Activated gamma-delta T cell (primary cell): ENCODE data around the gene GAP43.
"Not testable (repeated sequence)": the region's sequence is repeated elsewhere in the genome, so short reads cannot be mapped to it uniquely, and the experiment has no call there.

Experiments used
- DNase-seq: peaks from one replicate; lab custom pipeline; 2025; lab: John Stamatoyannopoulos, UW

The GAP43 gene

DNA sequence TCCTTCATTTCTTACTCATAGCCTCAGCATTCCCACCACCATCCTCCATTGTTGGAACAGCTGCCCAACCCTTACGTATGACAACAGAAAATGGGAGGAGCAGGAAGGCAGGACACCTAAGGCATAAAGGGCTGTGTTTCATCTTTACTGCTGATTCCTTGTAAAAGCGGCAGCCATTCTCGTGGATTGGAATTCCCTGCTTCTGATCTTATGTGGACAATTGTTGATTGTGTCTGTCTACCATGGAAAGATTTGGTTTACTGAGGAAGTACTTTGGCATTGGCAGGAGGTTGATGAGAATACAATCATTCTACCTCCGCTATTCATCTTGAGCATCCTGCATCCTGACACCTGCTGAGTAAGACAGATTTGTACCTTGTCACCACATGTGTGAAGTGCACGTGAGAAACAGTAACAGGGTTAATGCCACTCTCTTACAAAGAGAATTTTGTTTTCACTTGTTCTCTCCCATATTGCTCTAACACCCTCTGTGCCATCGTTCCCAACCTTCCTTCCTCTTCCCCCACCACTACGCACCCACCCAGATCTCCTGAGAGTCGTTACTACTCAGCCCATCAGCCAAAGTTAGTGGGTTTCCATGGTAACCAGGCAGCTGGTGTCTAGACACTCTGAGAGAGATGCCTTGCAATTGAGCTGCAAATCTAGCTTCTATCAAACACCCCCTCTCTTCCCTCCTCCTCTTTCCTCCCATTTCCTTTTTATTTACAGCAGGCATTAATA lies 75.7 kb downstream of the GAP43 start:
- DNase-seq, result no peak

DNA sequence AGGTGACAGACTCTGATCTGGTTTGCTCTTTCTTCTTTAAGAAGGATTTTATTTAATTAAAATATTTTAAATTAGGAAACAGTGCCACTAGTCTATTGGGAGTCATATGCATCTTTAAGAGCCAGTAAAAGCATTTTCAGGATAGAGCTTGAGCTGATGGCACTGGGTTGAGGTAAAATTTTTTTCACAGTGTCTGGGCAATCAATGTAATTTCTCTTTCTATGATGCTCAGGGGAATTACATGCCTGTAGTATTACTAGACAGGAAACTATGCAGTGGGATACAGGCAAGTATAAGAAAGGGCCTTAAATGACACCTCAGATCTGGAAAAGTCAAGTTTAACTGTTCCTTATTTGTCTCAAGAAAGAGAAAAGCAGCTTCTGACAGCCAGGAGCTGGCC lies 76.4 kb downstream of the GAP43 start:
- no peak for DNase-seq

- DNase-seq, result no peak
These were observed 79.3 kb downstream of the GAP43 start for GRCh38 chr3:115702598-115702997.

DNA sequence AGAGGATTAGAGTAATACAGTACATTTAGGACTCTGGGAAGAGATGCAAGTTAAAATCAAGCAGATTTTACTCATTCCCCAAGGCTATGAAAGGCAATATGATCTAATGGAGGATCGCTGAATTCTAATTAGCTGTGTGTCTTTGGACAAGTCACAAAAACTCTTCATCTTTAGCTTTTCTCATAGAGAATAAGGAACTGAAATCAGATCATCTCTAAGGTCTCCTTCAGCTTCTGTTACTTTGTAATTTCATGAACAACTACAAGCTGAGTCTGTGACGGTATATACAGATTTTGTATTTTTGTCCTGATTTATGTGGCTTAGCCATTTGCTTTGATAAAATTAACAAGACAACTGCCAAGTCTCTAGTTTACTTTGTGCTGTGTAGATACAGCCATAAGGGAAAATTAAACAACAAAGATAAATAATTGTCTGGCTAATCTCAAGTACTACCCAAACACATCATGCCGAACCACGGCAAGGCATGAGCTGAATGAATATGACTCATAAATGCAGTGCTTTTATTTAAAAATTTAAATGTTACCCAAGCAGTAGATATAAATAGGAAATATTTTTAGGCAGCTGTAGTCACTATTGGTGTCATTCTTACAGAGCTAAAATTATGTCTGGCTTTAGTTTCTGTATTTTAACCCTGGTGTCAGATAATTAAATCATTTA lies 81.5 kb downstream of the GAP43 start:
- DNase-seq, result no peak

GRCh38 chr3:115706311-115706829 lies 83.1 kb downstream of the GAP43 start:
- no peak for DNase-seq

DNA sequence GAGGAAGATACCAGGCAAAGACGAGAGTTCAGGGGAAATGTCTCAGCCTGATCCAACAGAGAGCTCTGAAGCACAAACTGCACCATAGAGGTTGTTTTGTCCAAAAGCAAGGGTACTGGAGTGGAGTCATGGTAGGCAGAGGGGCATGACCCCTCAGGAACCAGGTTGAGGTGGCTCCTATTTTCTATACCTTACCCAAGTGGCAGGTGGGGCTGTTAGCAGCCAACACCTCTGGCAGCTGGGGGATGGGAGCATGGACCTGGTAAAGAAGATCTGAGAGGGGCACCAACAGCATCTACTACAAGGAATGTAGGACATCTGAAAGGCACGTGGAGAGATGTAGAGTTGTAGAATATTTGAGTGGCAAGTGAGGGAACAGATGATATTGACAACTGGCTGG lies 85.2 kb downstream of the GAP43 start:
- no peak for DNase-seq

DNA sequence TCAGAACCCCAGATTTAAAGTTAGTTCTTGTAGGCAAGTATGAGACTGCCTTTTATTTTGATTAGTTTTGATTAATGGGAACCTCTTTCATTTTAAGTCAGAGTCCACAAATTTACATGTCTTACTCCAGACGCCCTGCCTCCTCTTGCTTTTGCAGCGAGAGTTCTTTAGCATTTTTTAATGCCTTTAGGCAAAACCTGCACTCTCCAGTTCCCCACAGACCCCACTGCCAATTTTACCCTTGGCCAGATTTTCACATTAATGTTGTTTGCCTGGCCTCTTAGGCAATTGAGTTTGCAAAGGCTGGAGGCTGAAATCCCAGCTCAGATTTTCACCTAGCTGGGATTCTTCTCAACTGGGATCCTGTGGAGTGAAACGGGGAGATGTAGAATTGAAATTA lies 85.8 kb downstream of the GAP43 start:
- no peak for DNase-seq

GRCh38 chr3:115709931-115710330 lies 86.6 kb downstream of the GAP43 start:
- DNase-seq, result no peak

DNA sequence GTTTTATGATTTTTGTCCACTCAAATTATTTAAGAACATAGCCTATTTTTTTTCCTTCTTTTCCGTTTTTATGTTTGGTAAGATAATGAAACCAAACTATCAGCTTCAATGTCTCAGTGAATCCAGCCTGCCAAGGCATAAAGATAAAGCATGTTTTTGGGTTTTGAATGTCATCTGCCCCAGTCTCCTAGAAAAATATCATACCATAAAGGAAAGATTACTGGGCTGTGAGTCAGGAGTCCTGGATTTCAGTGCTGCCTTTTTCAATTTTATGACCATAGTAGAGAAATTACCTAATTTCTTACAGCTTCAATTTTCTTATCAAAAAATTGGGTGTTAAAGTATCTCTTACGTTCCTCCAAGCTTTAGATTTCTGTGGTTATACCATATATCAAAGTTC lies 87.5 kb downstream of the GAP43 start:
- DNase-seq, result no peak

DNA sequence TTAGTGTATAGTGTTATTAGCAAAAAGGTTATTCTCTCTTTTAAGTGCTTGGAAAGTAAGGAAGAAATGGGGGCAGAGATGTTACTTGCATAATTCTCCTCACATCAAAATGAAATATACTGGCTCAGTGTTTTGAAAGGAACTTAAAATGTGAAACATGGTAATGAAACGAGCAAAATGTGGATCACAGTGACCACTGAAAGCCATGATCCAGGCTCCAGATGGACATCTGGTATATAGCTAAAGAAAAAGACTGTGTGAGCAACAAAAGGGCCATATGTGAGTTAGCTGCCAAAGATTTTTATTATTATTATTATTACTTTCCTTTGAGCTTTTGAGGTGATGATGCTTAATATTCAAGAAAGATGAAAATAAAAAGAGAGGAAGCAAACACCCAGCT lies 89.6 kb downstream of the GAP43 start:
- no peak for DNase-seq

DNA sequence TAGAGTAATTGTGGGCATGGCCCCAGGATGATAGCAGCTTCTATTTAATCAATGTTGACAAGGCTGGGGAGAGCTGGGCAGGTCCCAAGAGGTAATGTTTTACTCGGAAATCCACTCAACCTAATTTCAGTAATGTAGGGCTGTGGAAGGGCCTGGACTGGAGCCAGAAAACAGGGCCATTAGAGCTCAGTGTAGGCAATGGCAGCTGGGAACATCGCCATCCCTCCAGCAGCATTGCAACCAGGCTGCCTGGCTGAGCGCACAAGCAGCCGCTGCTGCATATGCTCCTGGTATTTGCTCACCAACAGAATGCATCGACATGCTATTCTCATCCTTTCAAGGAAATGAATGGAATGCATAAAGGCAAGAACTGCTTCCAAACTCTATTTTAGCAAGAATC lies 90.0 kb downstream of the GAP43 start:
- no peak for DNase-seq

DNA sequence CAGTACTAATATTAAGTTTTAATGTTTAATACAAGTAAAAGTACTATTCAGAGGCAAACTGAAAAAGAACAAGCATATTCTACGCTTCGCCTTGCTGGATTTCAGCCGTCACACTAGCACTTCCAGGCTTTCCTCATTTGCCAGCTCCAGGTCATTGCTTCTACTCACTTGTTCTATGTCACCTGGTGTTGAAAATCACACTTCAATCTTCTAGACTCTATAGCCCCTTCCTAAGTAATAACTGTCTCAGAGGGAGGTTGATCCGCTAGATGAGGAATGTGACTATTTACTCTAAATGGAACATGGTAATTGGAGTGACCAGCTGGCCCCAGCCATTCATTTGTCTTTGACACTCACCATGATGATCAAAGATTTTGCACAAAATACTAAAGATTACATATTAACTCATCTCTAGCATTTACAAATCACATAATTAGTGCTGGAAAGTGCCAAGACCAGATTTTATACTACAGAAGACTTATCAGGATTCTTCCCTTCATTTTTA lies 92.0 kb downstream of the GAP43 start:
- DNase-seq, result no peak

GRCh38 chr3:115720983-115721382 lies 97.7 kb downstream of the GAP43 start:
- DNase-seq, result no peak

- no peak for DNase-seq
These were observed 102.5 kb downstream of the GAP43 start for GRCh38 chr3:115725800-115726199.

DNA sequence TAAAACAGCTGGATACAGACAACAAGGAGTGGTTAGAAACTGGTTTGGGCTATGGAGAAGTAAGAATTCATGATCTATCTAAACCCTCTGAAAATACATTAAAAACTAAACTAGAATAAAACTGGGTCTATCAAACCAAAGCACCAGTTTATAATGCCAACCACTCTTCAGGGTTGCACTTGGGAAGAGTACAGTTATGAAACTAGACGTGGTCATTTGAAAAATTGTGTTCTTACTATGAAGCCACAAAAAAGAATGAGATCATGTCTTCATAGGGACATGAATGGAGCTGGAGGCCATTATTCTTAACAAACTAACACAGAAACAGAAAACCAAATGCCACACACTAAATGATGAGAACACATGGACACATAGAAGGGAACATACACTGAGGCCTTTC lies 103.8 kb downstream of the GAP43 start:
- no peak for DNase-seq

DNA sequence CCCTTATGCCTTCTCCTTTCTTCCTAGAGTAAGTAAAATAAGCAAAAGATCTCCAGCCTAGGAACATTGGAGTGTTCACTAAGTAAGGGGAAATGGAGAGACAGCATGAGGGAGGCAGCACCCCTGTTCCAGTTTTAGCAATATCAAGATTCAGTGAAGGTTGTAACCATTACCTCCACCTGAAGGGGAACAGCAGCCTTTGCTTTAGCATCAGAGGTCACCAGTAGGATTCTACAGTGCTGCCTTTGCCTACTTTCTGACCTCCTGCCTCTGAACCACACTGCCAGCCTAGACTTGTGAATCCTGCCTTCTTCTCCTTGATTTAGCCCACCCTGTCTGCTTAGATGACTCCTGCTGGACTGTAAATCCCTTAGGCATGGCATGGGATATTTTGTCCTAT lies 104.7 kb downstream of the GAP43 start:
- no peak for DNase-seq

DNA sequence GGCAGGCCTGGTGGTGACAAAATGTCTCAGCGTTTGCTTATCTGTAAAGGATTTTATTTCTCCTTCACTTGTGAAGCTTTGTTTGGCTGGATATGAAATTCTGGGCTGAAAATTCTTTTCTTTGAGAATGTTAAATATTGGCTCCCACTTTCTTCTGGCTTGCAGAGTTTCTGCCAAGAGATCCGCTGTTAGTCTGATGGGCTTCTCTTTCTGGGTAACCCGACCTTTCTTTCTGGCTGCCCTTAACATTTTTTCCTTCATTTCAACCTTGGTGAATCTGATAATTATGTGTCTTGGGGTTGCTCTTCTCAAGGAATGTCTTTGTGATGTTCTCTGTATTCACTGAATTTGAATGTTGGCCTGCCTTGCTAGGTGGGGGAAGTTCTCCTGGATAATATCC lies 113.0 kb downstream of the GAP43 start:
- DNase-seq, result not testable (repeated sequence)

GRCh38 chr3:115741650-115742049 lies 118.3 kb downstream of the GAP43 start:
- DNase-seq, result no peak

- DNase-seq, result not testable (repeated sequence)
These were observed 121.2 kb downstream of the GAP43 start for GRCh38 chr3:115744516-115744915.

GRCh38 chr3:115752978-115753377 lies 129.7 kb downstream of the GAP43 start:
- DNase-seq, result not testable (repeated sequence)

DNA sequence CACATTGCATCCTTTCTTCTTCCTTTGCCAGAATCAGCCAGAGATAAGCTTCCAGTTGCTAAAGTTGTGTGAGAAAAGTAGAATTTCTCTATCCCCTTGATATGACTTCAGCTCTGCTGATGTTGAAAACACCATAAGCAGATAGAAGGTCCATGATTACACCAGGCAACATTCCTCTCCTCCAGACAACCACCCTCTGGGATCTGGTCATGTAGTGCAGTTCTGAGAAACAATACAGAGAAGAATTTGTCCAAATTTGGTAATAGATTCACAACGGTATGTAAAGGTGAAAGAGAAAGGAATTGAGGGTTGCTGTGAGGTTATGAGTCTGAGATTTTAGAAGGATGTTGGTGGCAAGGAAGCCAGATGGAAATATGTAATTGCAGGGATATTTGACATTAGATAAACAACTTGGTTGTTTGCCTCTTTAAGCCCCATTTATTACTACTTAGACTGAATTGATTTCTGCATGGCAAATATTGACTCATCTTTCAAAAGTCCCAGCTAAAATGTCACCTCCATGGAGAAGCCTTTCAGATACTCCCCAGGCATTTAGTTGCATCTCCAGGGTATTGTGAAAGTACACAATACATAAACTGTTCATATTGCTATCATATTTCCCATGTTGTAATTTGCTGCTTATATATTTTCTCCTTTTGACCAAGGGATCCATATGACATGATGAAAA lies 134.9 kb downstream of the GAP43 start:
- DNase-seq, result no peak

- no peak for DNase-seq
These were observed 137.4 kb downstream of the GAP43 start for GRCh38 chr3:115760716-115761115.

DNA sequence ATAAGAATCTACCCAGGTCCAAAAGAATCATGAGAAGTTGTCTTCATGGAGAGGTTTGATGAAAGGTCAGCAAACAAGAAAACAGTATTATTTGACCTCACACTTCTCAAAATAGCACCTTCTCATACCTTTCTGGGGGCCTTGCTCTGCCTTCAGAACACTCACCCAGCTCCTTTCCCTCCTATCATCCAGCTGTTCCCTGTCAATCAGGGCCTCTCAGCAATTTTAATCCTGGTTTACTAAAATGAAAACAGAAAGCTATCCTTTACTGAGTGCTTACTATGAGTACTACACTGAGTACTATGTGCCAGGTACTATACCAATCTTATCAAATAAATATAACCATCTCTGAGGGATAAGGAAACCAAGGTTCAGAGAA lies 138.6 kb downstream of the GAP43 start:
- no peak for DNase-seq
